ENCODE results near the gene MTA3.

The MTA3 gene

GRCh38 chr2:42769583-42770287 is 201.3 kb downstream of the MTA3 start:
- TF ChIP-seq, protein P1, sequence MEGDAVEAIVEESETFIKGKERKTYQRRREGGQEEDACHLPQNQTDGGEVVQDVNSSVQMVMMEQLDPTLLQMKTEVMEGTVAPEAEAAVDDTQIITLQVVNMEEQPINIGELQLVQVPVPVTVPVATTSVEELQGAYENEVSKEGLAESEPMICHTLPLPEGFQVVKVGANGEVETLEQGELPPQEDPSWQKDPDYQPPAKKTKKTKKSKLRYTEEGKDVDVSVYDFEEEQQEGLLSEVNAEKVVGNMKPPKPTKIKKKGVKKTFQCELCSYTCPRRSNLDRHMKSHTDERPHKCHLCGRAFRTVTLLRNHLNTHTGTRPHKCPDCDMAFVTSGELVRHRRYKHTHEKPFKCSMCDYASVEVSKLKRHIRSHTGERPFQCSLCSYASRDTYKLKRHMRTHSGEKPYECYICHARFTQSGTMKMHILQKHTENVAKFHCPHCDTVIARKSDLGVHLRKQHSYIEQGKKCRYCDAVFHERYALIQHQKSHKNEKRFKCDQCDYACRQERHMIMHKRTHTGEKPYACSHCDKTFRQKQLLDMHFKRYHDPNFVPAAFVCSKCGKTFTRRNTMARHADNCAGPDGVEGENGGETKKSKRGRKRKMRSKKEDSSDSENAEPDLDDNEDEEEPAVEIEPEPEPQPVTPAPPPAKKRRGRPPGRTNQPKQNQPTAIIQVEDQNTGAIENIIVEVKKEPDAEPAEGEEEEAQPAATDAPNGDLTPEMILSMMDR (IDR thresholded peaks at IDR 0.05; ENCODE audit: control extremely low read depth, extremely low read depth, low read depth, missing control alignments) = no peak
- POLR2A ChIA-PET = no interaction called here
- CTCF ChIA-PET = interaction anchor here (0.7 to 4.5 kb wide), 10 partner anchors 9 to 28 kb away, joined by 3 to 23 read pairs (median 4); no protein-coding TSS in a partner anchor
- DNase-seq (ENCODE audit: extremely low spot score) = no peak

- CTCF ChIA-PET = interaction anchor here (0.6 to 4.5 kb wide), 15 partner anchors 10 to 106 kb away, joined by 3 to 23 read pairs (median 4); no protein-coding TSS in a partner anchor
- TF ChIP-seq, protein P1 (IDR thresholded peaks at IDR 0.05; ENCODE audit: control extremely low read depth, extremely low read depth, low read depth, missing control alignments) = peak; percentile 50
- POLR2A ChIA-PET = no interaction called here
- peak; percentile 63 for DNase-seq (ENCODE audit: extremely low spot score)
Measured at GRCh38 chr2:42770288-42771131, 202.1 kb downstream of the MTA3 start.

DNA sequence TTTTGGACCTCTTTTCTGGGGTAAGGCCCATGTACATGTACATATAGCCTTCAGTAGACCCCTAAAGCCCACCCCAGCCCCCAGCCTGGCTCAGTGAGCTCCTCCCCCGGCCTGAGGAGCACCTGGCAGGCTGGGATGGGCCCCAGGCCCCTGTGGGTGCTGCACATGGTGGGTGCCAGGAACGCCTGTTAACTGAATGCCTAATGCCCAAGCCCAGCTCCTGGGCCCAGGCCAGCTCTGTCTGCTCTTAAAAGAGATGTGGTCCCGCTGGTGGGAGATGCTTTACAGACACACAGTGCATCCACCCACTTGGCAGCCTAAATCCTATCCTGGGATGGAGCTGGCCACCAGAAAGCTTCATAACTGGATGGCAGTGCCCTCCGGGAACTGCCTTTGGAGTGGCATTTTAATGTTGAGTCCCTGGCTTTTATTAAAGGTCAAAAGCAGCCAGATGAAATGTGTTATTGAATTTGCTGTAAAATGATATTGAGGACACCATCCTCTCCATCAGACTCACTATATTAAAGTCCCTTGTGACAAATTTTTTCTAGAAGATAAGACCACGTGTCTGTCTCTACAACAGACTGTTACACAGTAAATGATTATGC is 203.2 kb downstream of the MTA3 start:
- ChIA-PET POLR2A (no interaction called here), CTCF (interaction anchor here (0.9 to 4.5 kb wide), 9 partner anchors 9 to 107 kb away, joined by 3 to 23 read pairs (median 3); no protein-coding TSS in a partner anchor)
- no peak for DNase-seq (ENCODE audit: extremely low spot score)
- TF ChIP-seq, protein P1 (IDR thresholded peaks at IDR 0.05; ENCODE audit: control extremely low read depth, extremely low read depth, low read depth, missing control alignments) = no peak

DNA sequence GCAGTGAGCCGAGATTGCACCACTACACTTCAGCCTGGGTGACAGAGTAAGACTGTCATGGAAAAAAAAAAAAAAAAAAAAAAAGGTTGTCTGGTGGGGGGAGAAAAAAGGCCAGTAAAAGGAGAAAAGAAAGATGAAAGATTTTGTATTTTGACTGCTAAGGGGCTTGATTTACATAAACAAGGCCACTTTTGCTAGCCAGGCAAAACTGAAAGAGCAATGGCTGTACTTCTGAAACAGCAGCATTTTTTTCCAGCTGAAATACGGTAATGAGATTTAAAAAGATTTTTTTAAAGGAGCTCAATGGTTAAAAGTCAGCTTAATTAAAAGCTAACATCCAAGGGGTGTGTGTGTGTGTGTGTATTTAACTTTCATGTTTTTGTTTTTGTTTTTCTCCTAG is 206.8 kb downstream of the MTA3 start:
- TF ChIP-seq, protein P1 (IDR thresholded peaks at IDR 0.05; ENCODE audit: control extremely low read depth, extremely low read depth, low read depth, missing control alignments) = no peak
- POLR2A ChIA-PET = interaction anchor here (0.7 kb wide), 1 partner anchor 12 kb away, joined by 3 read pairs; no protein-coding TSS in a partner anchor
- CTCF ChIA-PET = interaction anchor here (1.2 to 1.8 kb wide), 3 partner anchors 13 to 30 kb away, joined by 3 to 6 read pairs (median 3); partner anchors contain the start of gene HAAO
- no peak for DNase-seq (ENCODE audit: extremely low spot score)

DNA sequence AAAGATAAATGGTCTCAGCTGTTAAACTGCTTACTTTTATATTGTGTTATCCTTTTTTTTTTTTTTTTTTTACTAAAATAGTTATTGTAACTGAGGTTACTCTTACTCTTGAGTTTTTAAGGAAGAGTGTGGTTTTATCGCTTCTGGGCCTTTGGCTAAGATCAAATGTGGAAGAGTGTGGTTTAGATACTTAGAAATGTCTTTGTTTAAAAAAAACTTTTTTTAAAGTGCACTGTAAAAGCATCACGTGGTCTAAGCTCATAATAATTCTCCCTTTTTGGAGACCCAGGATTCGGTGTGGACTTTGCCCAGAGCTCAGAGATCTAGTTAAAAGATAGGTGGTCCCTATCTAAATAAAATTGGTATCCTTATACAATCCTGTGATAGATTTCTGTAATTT is 207.4 kb downstream of the MTA3 start:
- ChIA-PET CTCF (interaction anchor here (1.2 to 1.8 kb wide), 3 partner anchors 13 to 31 kb away, joined by 3 to 6 read pairs (median 3); partner anchors contain the start of gene HAAO), POLR2A (interaction anchor here (0.7 kb wide), 2 partner anchors 11 to 650 kb away, joined by 3 read pairs; no protein-coding TSS in a partner anchor)
- DNase-seq (ENCODE audit: extremely low spot score) = no peak
- TF ChIP-seq, protein P1 (IDR thresholded peaks at IDR 0.05; ENCODE audit: control extremely low read depth, extremely low read depth, low read depth, missing control alignments) = no peak

Measured in GM10248 (cell line).